HG03342 (cell line): Measurements from ENCODE around the gene NOP14.
"Not testable (repeated sequence)": the region's sequence is repeated elsewhere in the genome, so short reads cannot be mapped to it uniquely, and the experiment has no call there.

Experiments
- ATAC-seq: cut with Tn5 transposase; IDR thresholded peaks from one replicate; pipeline ENCODE4 v1.9.1; 2021; ENCODE audit warnings: mild to moderate bottlenecking, moderate library complexity; ENCODE audit not compliant: unreplicated experiment

Gene NOP14

GRCh38 chr4:2918300-2918699 lies 44.9 kb downstream of the NOP14 start:
- ATAC-seq = not testable (repeated sequence)

GRCh38 chr4:2916696-2917095 lies 46.5 kb downstream of the NOP14 start:
- not testable (repeated sequence) for ATAC-seq

GRCh38 chr4:2915789-2916188 lies 47.4 kb downstream of the NOP14 start:
- ATAC-seq = no peak

GRCh38 chr4:2914256-2915126 lies 48.7 kb downstream of the NOP14 start:
- no peak for ATAC-seq

GRCh38 chr4:2913168-2913567 lies 50.0 kb downstream of the NOP14 start:
- ATAC-seq = no peak

- no peak for ATAC-seq
These were observed 51.3 kb downstream of the NOP14 start for GRCh38 chr4:2911868-2912267.

- no peak for ATAC-seq
These were observed 52.8 kb downstream of the NOP14 start for GRCh38 chr4:2910409-2910808.

- ATAC-seq = no peak
These were observed 53.6 kb downstream of the NOP14 start for GRCh38 chr4:2909583-2909982.

- ATAC-seq = no peak
These were observed 54.5 kb downstream of the NOP14 start for GRCh38 chr4:2908686-2909085.

GRCh38 chr4:2907706-2908293 lies 55.4 kb downstream of the NOP14 start:
- ATAC-seq = no peak

- no peak for ATAC-seq
These were observed 56.0 kb downstream of the NOP14 start for GRCh38 chr4:2907226-2907625.

- ATAC-seq = no peak
These were observed 57.0 kb downstream of the NOP14 start for GRCh38 chr4:2906218-2906617.

GRCh38 chr4:2905544-2905943 lies 57.7 kb downstream of the NOP14 start:
- ATAC-seq = no peak

GRCh38 chr4:2902126-2902525 lies 61.1 kb downstream of the NOP14 start:
- no peak for ATAC-seq

- no peak for ATAC-seq
These were observed 62.0 kb downstream of the NOP14 start for GRCh38 chr4:2901186-2901585.

GRCh38 chr4:2900741-2901140 lies 62.5 kb downstream of the NOP14 start:
- ATAC-seq = no peak

- no peak for ATAC-seq
These were observed 65.2 kb downstream of the NOP14 start for GRCh38 chr4:2898001-2898400.

GRCh38 chr4:2893772-2894171 lies 69.4 kb downstream of the NOP14 start:
- no peak for ATAC-seq

- no peak for ATAC-seq
These were observed 71.9 kb downstream of the NOP14 start for GRCh38 chr4:2891294-2891693.

GRCh38 chr4:2888886-2889285 lies 74.3 kb downstream of the NOP14 start:
- no peak for ATAC-seq
